Loucy (cell line): Measurements from ENCODE around the gene NCKAP5.

Experiments
- H2AFZ ChIP-seq: fragments of 200-600 bp; sonication (generic); 2 replicates; pipeline ENCODE4 v1.6.0; 2016; ENCODE audit warnings: antibody characterized with exemption, mild to moderate bottlenecking, low read length, moderate library complexity
- H3F3A ChIP-seq: fragments of 200-600 bp; 2 replicates; pipeline ENCODE4 v1.6.0; 2016; ENCODE audit warnings: antibody characterized with exemption, low read depth, mild to moderate bottlenecking
- H3K27me3 ChIP-seq: fragments of 200-600 bp; sonication (generic); 2 replicates; pipeline ENCODE4 v1.6.1; 2014; ENCODE audit warnings: low read length, mild to moderate bottlenecking; ENCODE audit not compliant: insufficient read depth, poor library complexity, severe bottlenecking
- H3K36me3 ChIP-seq: fragments of 200-600 bp; sonication (generic); 2 replicates; pipeline ENCODE4 v1.6.1; 2016; ENCODE audit warnings: low read length; ENCODE audit not compliant: insufficient read depth
- H3K4me1 ChIP-seq: fragments of 200-600 bp; sonication (generic); 2 replicates; pipeline ENCODE4 v1.5.1; 2014; ENCODE audit warnings: low read length, mild to moderate bottlenecking; ENCODE audit not compliant: insufficient read depth, poor library complexity, severe bottlenecking
- H3K4me2 ChIP-seq: fragments of 200-600 bp; sonication (generic); 2 replicates; pipeline ENCODE4 v1.6.0; 2014; ENCODE audit warnings: antibody characterized with exemption, low read length, low read depth, mild to moderate bottlenecking; ENCODE audit not compliant: poor library complexity, severe bottlenecking
- H3K4me3 ChIP-seq: fragments of 200-600 bp; sonication (generic); 2 replicates; pipeline ENCODE4 v1.5.1; 2014; ENCODE audit warnings: low read length, mild to moderate bottlenecking, mixed read lengths; ENCODE audit not compliant: poor library complexity, severe bottlenecking
- H3K79me2 ChIP-seq: fragments of 200-600 bp; sonication (generic); 2 replicates; pipeline ENCODE4 v1.6.1; 2014; ENCODE audit warnings: low read length; ENCODE audit not compliant: insufficient read depth
- H3K9ac ChIP-seq: fragments of 200-600 bp; sonication (generic); 2 replicates; pipeline ENCODE4 v1.6.0; 2014; ENCODE audit warnings: mild to moderate bottlenecking, low read depth, low read length, moderate library complexity; ENCODE audit not compliant: poor library complexity, severe bottlenecking
- H3K9me2 ChIP-seq: fragments of 200-600 bp; sonication (generic); replicated peaks from 2 replicates; pipeline ENCODE4 v1.6.1; 2016; ENCODE audit warnings: low read depth, low read length, mixed read lengths
- H3K9me3 ChIP-seq: fragments of 200-600 bp; sonication (generic); 2 replicates; pipeline ENCODE4 v1.6.1; 2014; ENCODE audit warnings: mild to moderate bottlenecking, antibody characterized with exemption, low read length, low read depth; ENCODE audit not compliant: insufficient read depth
- H4K20me1 ChIP-seq: fragments of 200-600 bp; sonication (generic); 2 replicates; pipeline ENCODE4 v1.6.0; 2014; ENCODE audit warnings: antibody characterized with exemption, low read length, mild to moderate bottlenecking; ENCODE audit not compliant: insufficient read depth, poor library complexity, severe bottlenecking
- EZH2phosphoT487 ChIP-seq: fragments of 200-600 bp; IDR thresholded peaks from 2 replicates; pipeline ENCODE4 v1.6.1; 2018; ENCODE audit warnings: antibody characterized with exemption, mild to moderate bottlenecking, moderate library complexity, borderline replicate concordance
- TF ChIP-seq, protein P1 (sequence below): fragments of 200-600 bp; sonication (generic); conservative IDR thresholded peaks from 2 replicates; pipeline ENCODE4 v1.5.1; 2014; ENCODE audit warnings: mild to moderate bottlenecking, antibody characterized with exemption, low read length

NCKAP5 gene

DNA sequence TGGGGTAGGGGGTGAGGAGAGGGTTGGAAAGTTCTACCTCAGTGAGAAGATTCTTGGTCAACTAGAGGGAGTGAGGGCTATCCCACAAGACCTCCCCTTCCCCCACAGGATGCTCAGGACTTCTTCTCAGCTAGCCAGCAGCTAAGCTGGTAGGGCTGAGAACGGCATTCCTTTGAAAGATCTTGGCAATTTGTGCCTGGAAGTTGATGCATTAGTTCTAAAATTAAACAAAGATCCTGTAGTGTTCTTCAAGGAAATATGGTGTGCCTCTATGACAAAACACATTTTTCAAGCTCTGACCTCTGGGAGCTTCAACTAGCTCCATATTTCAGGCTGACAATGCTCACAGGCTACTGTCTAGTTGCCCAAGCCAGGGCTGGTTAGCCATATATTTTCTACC is 900.6 kb downstream of the NCKAP5 start:
- TF ChIP-seq EZH2phosphoT487 = no peak
- TF ChIP-seq, protein P1, sequence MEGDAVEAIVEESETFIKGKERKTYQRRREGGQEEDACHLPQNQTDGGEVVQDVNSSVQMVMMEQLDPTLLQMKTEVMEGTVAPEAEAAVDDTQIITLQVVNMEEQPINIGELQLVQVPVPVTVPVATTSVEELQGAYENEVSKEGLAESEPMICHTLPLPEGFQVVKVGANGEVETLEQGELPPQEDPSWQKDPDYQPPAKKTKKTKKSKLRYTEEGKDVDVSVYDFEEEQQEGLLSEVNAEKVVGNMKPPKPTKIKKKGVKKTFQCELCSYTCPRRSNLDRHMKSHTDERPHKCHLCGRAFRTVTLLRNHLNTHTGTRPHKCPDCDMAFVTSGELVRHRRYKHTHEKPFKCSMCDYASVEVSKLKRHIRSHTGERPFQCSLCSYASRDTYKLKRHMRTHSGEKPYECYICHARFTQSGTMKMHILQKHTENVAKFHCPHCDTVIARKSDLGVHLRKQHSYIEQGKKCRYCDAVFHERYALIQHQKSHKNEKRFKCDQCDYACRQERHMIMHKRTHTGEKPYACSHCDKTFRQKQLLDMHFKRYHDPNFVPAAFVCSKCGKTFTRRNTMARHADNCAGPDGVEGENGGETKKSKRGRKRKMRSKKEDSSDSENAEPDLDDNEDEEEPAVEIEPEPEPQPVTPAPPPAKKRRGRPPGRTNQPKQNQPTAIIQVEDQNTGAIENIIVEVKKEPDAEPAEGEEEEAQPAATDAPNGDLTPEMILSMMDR = no peak
- H2AFZ ChIP-seq = no peak overlapping the region
- H3K4me3 ChIP-seq = no peak overlapping the region

DNA sequence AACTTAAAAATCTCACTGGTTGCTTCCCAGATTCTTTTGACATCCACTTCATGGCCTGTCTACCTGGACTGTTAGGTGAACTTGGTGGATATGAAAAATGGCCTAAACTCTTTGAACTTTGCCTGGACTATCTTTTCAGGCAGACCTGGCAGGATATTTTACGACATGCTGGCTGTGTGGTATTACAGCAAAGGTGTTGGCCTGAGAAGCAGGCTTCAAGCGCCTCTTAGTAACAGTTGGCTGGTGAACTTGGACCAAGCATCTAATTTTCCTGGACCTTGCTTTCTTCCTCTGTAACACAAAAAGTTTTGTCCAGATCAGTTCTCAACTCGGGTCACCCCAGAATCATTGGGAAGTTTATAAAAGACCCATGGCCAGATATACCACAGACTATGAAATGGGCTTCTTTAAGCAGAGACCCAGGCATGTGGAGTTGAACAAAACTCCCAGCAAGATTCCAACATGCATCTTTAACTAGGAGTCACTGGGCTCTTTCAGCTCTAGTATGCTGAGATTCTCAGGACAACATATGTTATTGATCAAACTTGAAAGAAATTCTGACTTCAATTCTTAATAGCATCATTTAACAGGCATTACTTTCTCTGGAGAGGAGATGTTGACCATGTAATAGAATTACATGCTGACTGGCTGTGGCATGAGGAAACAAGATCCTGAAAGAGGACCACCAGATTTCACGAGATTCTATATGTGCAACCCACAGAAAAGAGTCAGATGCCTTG is 902.7 kb downstream of the NCKAP5 start:
- Histone ChIP-seq H3K9ac (no peak overlapping the region), H2AFZ (no peak overlapping the region), H3K4me1 (no peaks in the 10 kb centered on the region), H3K4me3 (no peak overlapping the region), H3F3A (no peaks in the 10 kb centered on the region), H3K36me3 (no peaks in the 10 kb centered on the region), H4K20me1 (no peaks in the 10 kb centered on the region), H3K79me2 (no peaks in the 10 kb centered on the region), H3K27me3 (no peaks in the 10 kb centered on the region), H3K9me2 (no peaks in the 10 kb centered on the region), H3K4me2 (no peak overlapping the region), H3K9me3 (no peaks in the 10 kb centered on the region)
- TF ChIP-seq, protein P1 = no peak
- no peak for TF ChIP-seq EZH2phosphoT487

More for the DNA sequence above, 900.6 kb downstream of the NCKAP5 start:
- Histone ChIP-seq H3K9me3 (no peaks in the 10 kb centered on the region), H3K4me2 (no peak overlapping the region), H3K9ac (no peak overlapping the region), H3F3A (no peaks in the 10 kb centered on the region), H3K4me1 (no peaks in the 10 kb centered on the region), H3K27me3 (no peaks in the 10 kb centered on the region), H3K79me2 (no peaks in the 10 kb centered on the region), H3K9me2 (no peaks in the 10 kb centered on the region), H4K20me1 (no peaks in the 10 kb centered on the region), H3K36me3 (no peaks in the 10 kb centered on the region)

DNA sequence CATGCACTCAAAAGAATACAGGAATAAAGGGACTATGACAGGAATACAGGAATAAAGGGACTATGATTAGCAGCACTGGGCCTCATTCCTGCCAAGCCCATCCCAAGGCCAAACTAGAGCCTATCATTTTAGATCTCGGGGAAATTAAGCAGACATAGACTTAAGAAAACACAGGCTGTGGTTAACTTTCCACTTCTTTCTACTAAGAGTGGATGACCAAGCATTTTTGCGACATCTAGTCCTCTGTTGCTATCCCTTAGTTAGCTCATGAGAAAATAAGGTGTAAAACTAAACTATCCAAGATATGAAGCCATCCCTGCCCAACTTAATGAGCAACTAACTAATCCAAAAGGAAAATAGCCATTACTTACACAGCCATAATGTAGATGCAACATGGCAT is 904.2 kb downstream of the NCKAP5 start:
- Histone ChIP-seq H3K4me3 (no peak overlapping the region), H3K9ac (no peak overlapping the region), H2AFZ (no peak overlapping the region), H3F3A (no peaks in the 10 kb centered on the region), H3K4me1 (no peaks in the 10 kb centered on the region), H3K27me3 (no peaks in the 10 kb centered on the region), H3K79me2 (no peaks in the 10 kb centered on the region), H3K9me2 (no peaks in the 10 kb centered on the region), H3K36me3 (no peaks in the 10 kb centered on the region), H4K20me1 (no peaks in the 10 kb centered on the region), H3K9me3 (no peaks in the 10 kb centered on the region), H3K4me2 (no peak overlapping the region)
- TF ChIP-seq, protein P1 = no peak
- no peak for TF ChIP-seq EZH2phosphoT487
